Type B pancreatic cell (in vitro differentiated cells): Measurements from ENCODE around the gene WT1. TPM values are rescaled to one million over a fixed set of nuclear protein-coding genes. Genes with fewer than 3 reads are reported as not detected.

Experiments
- DNase-seq: peaks from one replicate; pipeline ENCODE4 v3.0.0; 2021; ENCODE audit warnings: mixed read lengths; ENCODE audit not compliant: unreplicated experiment; ENCODE audit errors: extremely low spot score
- H3K27ac Mint-ChIP-seq: 2 replicates; pipeline ENCODE4 v1.8.0; 2021; ENCODE audit warnings: mild to moderate bottlenecking, mixed read lengths
- H3K27me3 Mint-ChIP-seq: 2 replicates; pipeline ENCODE4 v1.8.0; 2021; ENCODE audit warnings: mixed read lengths
- H3K36me3 Mint-ChIP-seq: 2 replicates; pipeline ENCODE4 v1.8.0; 2021; ENCODE audit warnings: mixed read lengths
- H3K4me1 Mint-ChIP-seq: one replicate; pipeline ENCODE4 v1.8.0; 2021; ENCODE audit warnings: mixed read lengths; ENCODE audit not compliant: unreplicated experiment
- H3K4me3 Mint-ChIP-seq: 2 replicates; pipeline ENCODE4 v1.8.0; 2021; ENCODE audit warnings: mild to moderate bottlenecking, mixed read lengths
- H3K9me3 Mint-ChIP-seq: 2 replicates; pipeline ENCODE4 v1.8.0; 2021; ENCODE audit warnings: mixed read lengths
- total RNA-seq: library from RNA; stranded (reverse); gene quantifications from 2 replicates; pipeline ENCODE4 v1.2.1, GENCODE V29; 2021; ENCODE audit warnings: low replicate concordance
- TF ChIP-seq, protein P1 (sequence below): fragments of 200-600 bp; sonication (generic); conservative IDR thresholded peaks from 2 replicates; pipeline ENCODE4 v1.5.0; 2021; ENCODE audit warnings: antibody characterized with exemption, mild to moderate bottlenecking

Gene WT1
- total RNA-seq, 1 donor from 2014 or later: 5.2 TPM

DNA sequence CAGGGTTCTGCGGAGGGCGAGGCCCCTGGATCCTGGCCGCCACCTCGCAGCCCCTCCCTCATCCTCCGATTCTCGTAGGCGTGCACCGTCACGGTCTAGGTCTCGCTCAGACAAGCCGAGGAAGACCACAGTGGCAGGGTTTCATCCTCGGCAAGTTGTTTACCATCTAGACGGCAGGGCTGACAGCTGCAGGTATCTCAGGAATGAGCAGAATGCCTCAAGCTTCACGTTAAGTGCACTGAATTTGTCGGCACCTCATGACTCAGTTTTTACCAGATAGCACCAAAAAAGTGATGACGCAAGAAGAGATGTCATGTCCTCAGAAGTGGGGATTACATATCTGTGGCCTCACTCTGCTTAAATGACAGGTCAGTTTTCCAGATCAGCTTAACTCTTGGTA lies 35.1 kb downstream of the WT1 start:
- no peaks in the 10 kb centered on the region for H3K36me3 Mint-ChIP-seq
- DNase-seq: no peak
- H3K27ac Mint-ChIP-seq: no peak overlapping the region
- H3K27me3 Mint-ChIP-seq: peaks cover 26% of the 10 kb centered on the region
- H3K4me3 Mint-ChIP-seq: no peak overlapping the region
- no peaks in the 10 kb centered on the region for H3K9me3 Mint-ChIP-seq
- TF ChIP-seq, protein P1, sequence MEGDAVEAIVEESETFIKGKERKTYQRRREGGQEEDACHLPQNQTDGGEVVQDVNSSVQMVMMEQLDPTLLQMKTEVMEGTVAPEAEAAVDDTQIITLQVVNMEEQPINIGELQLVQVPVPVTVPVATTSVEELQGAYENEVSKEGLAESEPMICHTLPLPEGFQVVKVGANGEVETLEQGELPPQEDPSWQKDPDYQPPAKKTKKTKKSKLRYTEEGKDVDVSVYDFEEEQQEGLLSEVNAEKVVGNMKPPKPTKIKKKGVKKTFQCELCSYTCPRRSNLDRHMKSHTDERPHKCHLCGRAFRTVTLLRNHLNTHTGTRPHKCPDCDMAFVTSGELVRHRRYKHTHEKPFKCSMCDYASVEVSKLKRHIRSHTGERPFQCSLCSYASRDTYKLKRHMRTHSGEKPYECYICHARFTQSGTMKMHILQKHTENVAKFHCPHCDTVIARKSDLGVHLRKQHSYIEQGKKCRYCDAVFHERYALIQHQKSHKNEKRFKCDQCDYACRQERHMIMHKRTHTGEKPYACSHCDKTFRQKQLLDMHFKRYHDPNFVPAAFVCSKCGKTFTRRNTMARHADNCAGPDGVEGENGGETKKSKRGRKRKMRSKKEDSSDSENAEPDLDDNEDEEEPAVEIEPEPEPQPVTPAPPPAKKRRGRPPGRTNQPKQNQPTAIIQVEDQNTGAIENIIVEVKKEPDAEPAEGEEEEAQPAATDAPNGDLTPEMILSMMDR: no peak
- no peaks in the 10 kb centered on the region for H3K4me1 Mint-ChIP-seq

DNA sequence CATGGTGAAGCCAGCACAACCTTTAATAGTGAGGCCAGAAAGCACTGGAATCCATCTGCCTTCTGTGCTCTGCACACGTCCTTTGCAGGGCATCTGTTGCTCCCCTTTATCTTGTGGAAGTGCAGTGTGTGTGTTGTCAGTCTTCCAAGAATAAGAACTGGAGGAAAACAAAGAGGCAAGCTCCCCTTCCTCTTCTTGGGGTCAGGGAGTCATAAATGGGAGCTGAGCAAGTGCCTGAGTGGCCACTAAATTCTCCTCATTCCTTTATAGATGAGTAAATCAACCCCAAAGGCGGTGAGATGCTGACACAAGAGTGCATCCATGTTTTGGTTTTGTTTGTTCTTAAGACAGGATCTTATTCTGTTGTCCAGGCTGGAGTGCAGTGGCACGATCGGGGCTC lies 38.3 kb downstream of the WT1 start:
- Mint-ChIP-seq H3K9me3 (no peaks in the 10 kb centered on the region), H3K27me3 (peaks cover 31% of the 10 kb centered on the region), H3K36me3 (no peaks in the 10 kb centered on the region), H3K4me1 (no peaks in the 10 kb centered on the region), H3K27ac (no peak overlapping the region), H3K4me3 (no peak overlapping the region)
- no peak for DNase-seq
- TF ChIP-seq, protein P1: no peak

DNA sequence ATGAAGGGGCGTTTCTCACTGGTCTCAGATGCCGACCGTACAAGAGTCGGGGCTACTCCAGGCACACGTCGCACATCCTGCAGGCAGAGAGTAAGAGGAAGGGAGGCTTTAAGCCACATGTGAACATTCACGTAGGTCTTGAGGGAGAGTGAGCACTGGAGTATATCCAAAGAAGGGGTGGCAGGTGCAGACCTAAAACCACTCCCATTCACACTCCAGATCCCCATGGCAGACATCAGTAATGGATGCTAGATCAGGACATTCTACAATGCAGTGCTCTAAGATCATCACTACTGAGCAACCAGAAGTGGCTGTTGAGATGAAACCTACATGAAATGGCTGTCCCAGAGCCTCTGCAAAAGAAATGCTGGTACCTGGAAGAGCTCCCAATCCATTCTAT lies 39.0 kb downstream of the WT1 start:
- Mint-ChIP-seq H3K4me3 (no peak overlapping the region), H3K4me1 (no peaks in the 10 kb centered on the region), H3K9me3 (no peaks in the 10 kb centered on the region), H3K27ac (no peak overlapping the region), H3K36me3 (no peaks in the 10 kb centered on the region), H3K27me3 (peaks cover 31% of the 10 kb centered on the region)
- TF ChIP-seq, protein P1: no peak
- DNase-seq: no peak

DNA sequence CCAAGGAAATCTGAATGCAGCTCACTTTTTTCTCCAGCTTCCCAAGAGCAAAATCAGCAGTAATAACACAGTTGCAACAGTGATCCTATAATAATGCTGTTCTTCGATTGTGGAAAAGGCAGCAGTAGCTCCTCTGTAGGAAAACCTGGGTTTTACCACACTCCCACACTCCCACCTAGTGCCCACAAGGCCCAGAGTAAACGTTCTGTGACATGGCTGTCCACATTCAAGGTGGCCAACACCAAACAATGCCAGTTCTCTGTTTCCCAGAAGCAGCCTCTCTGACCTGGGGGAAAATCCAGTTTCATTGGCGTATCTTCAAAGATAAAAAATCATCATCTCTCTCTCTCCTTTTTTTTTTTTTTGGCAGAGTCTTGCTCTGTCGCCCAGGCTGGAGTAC lies 40.2 kb downstream of the WT1 start:
- no peaks in the 10 kb centered on the region for H3K36me3 Mint-ChIP-seq
- H3K9me3 Mint-ChIP-seq: no peaks in the 10 kb centered on the region
- H3K27me3 Mint-ChIP-seq: peaks cover 32% of the 10 kb centered on the region
- H3K4me1 Mint-ChIP-seq: no peaks in the 10 kb centered on the region
- TF ChIP-seq, protein P1: no peak
- H3K27ac Mint-ChIP-seq: no peak overlapping the region
- H3K4me3 Mint-ChIP-seq: no peak overlapping the region
- DNase-seq: no peak

DNA sequence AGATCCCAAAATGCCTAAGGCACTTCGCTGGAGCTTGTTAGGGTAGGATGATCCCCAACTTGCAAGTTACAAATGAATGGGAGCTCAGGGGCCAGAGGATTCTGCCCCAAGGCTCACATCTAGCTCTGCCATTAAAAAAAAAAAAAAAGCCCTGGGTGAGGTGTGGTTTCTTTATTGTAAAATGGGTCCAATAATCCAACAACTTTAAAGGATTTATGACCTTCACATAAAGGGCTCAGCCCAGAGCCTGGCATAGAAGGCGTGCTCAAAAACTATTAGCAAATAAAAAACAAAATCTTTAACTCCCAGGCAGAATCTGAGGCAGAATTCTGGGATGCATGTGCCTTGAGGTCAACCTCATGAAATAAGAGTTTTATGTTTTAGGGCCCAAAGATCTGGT lies 42.5 kb downstream of the WT1 start:
- no peaks in the 10 kb centered on the region for H3K36me3 Mint-ChIP-seq
- DNase-seq: no peak
- no peak overlapping the region for H3K27ac Mint-ChIP-seq
- TF ChIP-seq, protein P1: no peak
- no peaks in the 10 kb centered on the region for H3K9me3 Mint-ChIP-seq
- H3K27me3 Mint-ChIP-seq: peaks cover 24% of the 10 kb centered on the region
- no peaks in the 10 kb centered on the region for H3K4me1 Mint-ChIP-seq
- no peak overlapping the region for H3K4me3 Mint-ChIP-seq

DNA sequence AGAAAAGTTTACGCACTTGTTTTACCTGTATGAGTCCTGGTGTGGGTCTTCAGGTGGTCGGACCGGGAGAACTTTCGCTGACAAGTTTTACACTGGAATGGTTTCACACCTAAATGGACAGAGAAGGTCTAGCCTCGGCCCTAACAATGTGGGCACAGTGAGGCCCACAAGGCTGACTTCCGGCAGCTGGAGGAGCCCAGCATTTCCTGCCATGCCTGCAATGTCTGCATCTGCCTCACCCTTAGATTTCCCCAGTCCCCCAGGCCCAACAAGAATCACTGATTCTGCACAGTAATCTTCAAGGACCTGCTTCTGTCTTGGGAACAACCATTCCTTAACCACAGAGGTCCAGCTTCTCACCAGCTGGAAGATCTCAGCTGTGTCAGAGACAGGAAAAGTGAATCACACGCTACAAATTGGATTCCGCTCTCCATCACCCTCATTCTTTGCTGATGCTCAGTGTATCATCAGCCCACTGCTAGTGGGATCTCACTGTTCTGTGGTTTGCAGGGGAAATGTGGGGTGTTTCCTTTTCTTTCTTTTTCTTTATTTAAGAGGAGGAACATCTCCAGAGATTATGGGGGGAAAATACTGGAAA lies 43.3 kb downstream of the WT1 start:
- Mint-ChIP-seq H3K4me1 (no peaks in the 10 kb centered on the region), H3K4me3 (no peak overlapping the region), H3K36me3 (no peaks in the 10 kb centered on the region), H3K27ac (no peak overlapping the region), H3K27me3 (peaks cover 31% of the 10 kb centered on the region), H3K9me3 (no peaks in the 10 kb centered on the region)
- TF ChIP-seq, protein P1: no peak
- no peak for DNase-seq
